H1 (cell line): Measurements from ENCODE around the gene ALKBH3. TPM values are rescaled to one million over a fixed set of nuclear protein-coding genes. Genes with fewer than 3 reads are reported as not detected.

Source experiments
- PHF8 ChIP-seq: fragments of 200-600 bp; sonication (generic); conservative IDR thresholded peaks from 2 replicates; pipeline ENCODE4 v1.7.1; 2012; ENCODE audit warnings: low read depth, mild to moderate bottlenecking, inconsistent platforms, low read length, moderate library complexity
- SAP30 ChIP-seq: fragments of 300-600 bp; sonication (generic); IDR thresholded peaks from 2 replicates; pipeline ENCODE4 v1.7.1; 2012; ENCODE audit warnings: low read length, moderate library complexity, mild to moderate bottlenecking, inconsistent platforms; ENCODE audit not compliant: insufficient read depth, insufficient replicate concordance
- polyA plus RNA-seq, 7 experiments: library from polyadenylated mRNA; depleted of rRNA in 3 of 7; stranded (reverse) in 5 of 7; unstranded in 2 of 7; fragments of >200 nt in 5 of 7; fragments of 200-250 nt in 2 of 7; gene quantifications; 1 replicate in 5 of 7; 2 replicates in 1 of 7; 4 replicates in 1 of 7; pipeline versions ENCODE4 v1.2.1 to v1.2.3, GENCODE V29; 2011 to 2013; ENCODE audit warnings: missing spikeins in 2 of 7, mixed read lengths in 2 of 7
- total RNA-seq: library from RNA; stranded (reverse); fragmentation: NEBNext Ultra II Directional; extraction: Animal tissue kit (Norgen Biotek cat#: 25700); gene quantifications from 2 replicates; pipeline ENCODE4 v1.2.1, GENCODE V29; 2021

ALKBH3 gene
- total and polyA plus RNA-seq, 2 of the 8 experiments (the other 6 are each of a cell fraction or from before 2014, with no cell fraction given) = 10.5 to 11.4 TPM

GRCh38 chr11:43866520-43866919 lies 14.1 kb upstream of the ALKBH3 start (continued):
- TF ChIP-seq SAP30 (no peak), PHF8 (no peak)
